ENCODE measurements around the gene RGS1.

Gene RGS1

GRCh38 chr1:192545896-192546521, 29.6 kb upstream of the RGS1 start:
- peaks cover 2% of the 10 kb centered on the region for H3K36me3 Mint-ChIP-seq (ENCODE audit: low read depth)
- no peak for DNase-seq (ENCODE audit: low spot score)
- peak overlapping the region; percentile 23 for H3K27ac Mint-ChIP-seq
- H3K4me3 Mint-ChIP-seq, result peak overlapping the region; percentile 64
- peaks cover 63% of the 10 kb centered on the region for H3K4me1 Mint-ChIP-seq (ENCODE audit: low read depth)
- no peaks in the 10 kb centered on the region for H3K27me3 Mint-ChIP-seq (ENCODE audit: low read depth)
- H3K9me3 Mint-ChIP-seq, result no peaks in the 10 kb centered on the region

- H3K27ac Mint-ChIP-seq, result peak overlapping the region; percentile 80
- peaks cover 2% of the 10 kb centered on the region for H3K36me3 Mint-ChIP-seq (ENCODE audit: low read depth)
- H3K9me3 Mint-ChIP-seq, result no peaks in the 10 kb centered on the region
- no peaks in the 10 kb centered on the region for H3K27me3 Mint-ChIP-seq (ENCODE audit: low read depth)
- peaks cover 59% of the 10 kb centered on the region for H3K4me1 Mint-ChIP-seq (ENCODE audit: low read depth)
- peak overlapping the region; percentile 62 for H3K4me3 Mint-ChIP-seq
- DNase-seq (ENCODE audit: low spot score), result no peak
Measured at GRCh38 chr1:192546596-192547190, 28.9 kb upstream of the RGS1 start.

GRCh38 chr1:192547501-192547900, 28.1 kb upstream of the RGS1 start:
- no peaks in the 10 kb centered on the region for H3K9me3 Mint-ChIP-seq
- no peaks in the 10 kb centered on the region for H3K27me3 Mint-ChIP-seq (ENCODE audit: low read depth)
- no peak overlapping the region for H3K27ac Mint-ChIP-seq
- H3K4me3 Mint-ChIP-seq, result no peak overlapping the region
- H3K4me1 Mint-ChIP-seq (ENCODE audit: low read depth), result peaks cover 61% of the 10 kb centered on the region
- no peak for DNase-seq (ENCODE audit: low spot score)
- H3K36me3 Mint-ChIP-seq (ENCODE audit: low read depth), result peaks cover 2% of the 10 kb centered on the region

GRCh38 chr1:192549937-192550336, 25.6 kb upstream of the RGS1 start:
- H3K27me3 Mint-ChIP-seq (ENCODE audit: low read depth), result no peaks in the 10 kb centered on the region
- H3K36me3 Mint-ChIP-seq (ENCODE audit: low read depth), result peaks cover 8% of the 10 kb centered on the region
- H3K4me1 Mint-ChIP-seq (ENCODE audit: low read depth), result peaks cover 58% of the 10 kb centered on the region
- peak overlapping the region; percentile 15 for H3K4me3 Mint-ChIP-seq
- DNase-seq (ENCODE audit: low spot score), result no peak
- H3K27ac Mint-ChIP-seq, result peak overlapping the region; percentile 52
- H3K9me3 Mint-ChIP-seq, result peaks cover 4% of the 10 kb centered on the region

- no peaks in the 10 kb centered on the region for H3K27me3 Mint-ChIP-seq (ENCODE audit: low read depth)
- DNase-seq (ENCODE audit: low spot score), result peak; percentile 25
- peaks cover 8% of the 10 kb centered on the region for H3K36me3 Mint-ChIP-seq (ENCODE audit: low read depth)
- peak overlapping the region; percentile 35 for H3K4me3 Mint-ChIP-seq
- peaks cover 4% of the 10 kb centered on the region for H3K9me3 Mint-ChIP-seq
- peak overlapping the region; percentile 70 for H3K27ac Mint-ChIP-seq
- H3K4me1 Mint-ChIP-seq (ENCODE audit: low read depth), result peaks cover 50% of the 10 kb centered on the region
Measured at GRCh38 chr1:192550922-192551534, 24.5 kb upstream of the RGS1 start.

GRCh38 chr1:192552760-192553191, 22.8 kb upstream of the RGS1 start:
- DNase-seq (ENCODE audit: low spot score), result no peak
- peaks cover 42% of the 10 kb centered on the region for H3K4me1 Mint-ChIP-seq (ENCODE audit: low read depth)
- H3K36me3 Mint-ChIP-seq (ENCODE audit: low read depth), result peaks cover 7% of the 10 kb centered on the region
- peak overlapping the region; percentile 71 for H3K27ac Mint-ChIP-seq
- H3K4me3 Mint-ChIP-seq, result peak overlapping the region; percentile 60
- H3K9me3 Mint-ChIP-seq, result peaks cover 4% of the 10 kb centered on the region
- H3K27me3 Mint-ChIP-seq (ENCODE audit: low read depth), result peaks cover 3% of the 10 kb centered on the region

GRCh38 chr1:192553741-192554140, 21.8 kb upstream of the RGS1 start:
- Mint-ChIP-seq H3K4me3 (no peak overlapping the region), H3K4me1 (ENCODE audit: low read depth) (peaks cover 42% of the 10 kb centered on the region), H3K9me3 (peaks cover 4% of the 10 kb centered on the region), H3K36me3 (ENCODE audit: low read depth) (peaks cover 7% of the 10 kb centered on the region), H3K27ac (no peak overlapping the region), H3K27me3 (ENCODE audit: low read depth) (peaks cover 3% of the 10 kb centered on the region)
- DNase-seq (ENCODE audit: low spot score), result no peak

GRCh38 chr1:192554904-192555303, 20.7 kb upstream of the RGS1 start:
- peaks cover 4% of the 10 kb centered on the region for H3K9me3 Mint-ChIP-seq
- DNase-seq (ENCODE audit: low spot score), result no peak
- H3K36me3 Mint-ChIP-seq (ENCODE audit: low read depth), result peaks cover 7% of the 10 kb centered on the region
- H3K4me1 Mint-ChIP-seq (ENCODE audit: low read depth), result peaks cover 45% of the 10 kb centered on the region
- H3K4me3 Mint-ChIP-seq, result no peak overlapping the region
- H3K27ac Mint-ChIP-seq, result no peak overlapping the region
- peaks cover 3% of the 10 kb centered on the region for H3K27me3 Mint-ChIP-seq (ENCODE audit: low read depth)

GRCh38 chr1:192555399-192555798, 20.2 kb upstream of the RGS1 start:
- Mint-ChIP-seq H3K36me3 (ENCODE audit: low read depth) (peaks cover 7% of the 10 kb centered on the region), H3K27ac (no peak overlapping the region), H3K4me3 (no peak overlapping the region), H3K9me3 (peaks cover 4% of the 10 kb centered on the region), H3K4me1 (ENCODE audit: low read depth) (peaks cover 43% of the 10 kb centered on the region), H3K27me3 (ENCODE audit: low read depth) (peaks cover 3% of the 10 kb centered on the region)
- no peak for DNase-seq (ENCODE audit: low spot score)

- peaks cover 3% of the 10 kb centered on the region for H3K27me3 Mint-ChIP-seq (ENCODE audit: low read depth)
- DNase-seq (ENCODE audit: low spot score), result no peak
- peaks cover 4% of the 10 kb centered on the region for H3K9me3 Mint-ChIP-seq
- no peak overlapping the region for H3K27ac Mint-ChIP-seq
- peaks cover 2% of the 10 kb centered on the region for H3K36me3 Mint-ChIP-seq (ENCODE audit: low read depth)
- H3K4me1 Mint-ChIP-seq (ENCODE audit: low read depth), result peaks cover 33% of the 10 kb centered on the region
- H3K4me3 Mint-ChIP-seq, result no peak overlapping the region
Measured at GRCh38 chr1:192557841-192558595, 17.6 kb upstream of the RGS1 start.

- Mint-ChIP-seq H3K27ac (peak overlapping the region; percentile 20), H3K4me1 (ENCODE audit: low read depth) (peaks cover 24% of the 10 kb centered on the region), H3K4me3 (no peak overlapping the region)
Measured at GRCh38 chr1:192559115-192560006, 16.2 kb upstream of the RGS1 start.

GRCh38 chr1:192561301-192561700, 14.3 kb upstream of the RGS1 start:
- H3K27ac Mint-ChIP-seq, result no peak overlapping the region
- H3K4me3 Mint-ChIP-seq, result no peak overlapping the region
- H3K4me1 Mint-ChIP-seq (ENCODE audit: low read depth), result peaks cover 32% of the 10 kb centered on the region
- DNase-seq (ENCODE audit: low spot score), result no peak
- peaks cover 2% of the 10 kb centered on the region for H3K27me3 Mint-ChIP-seq (ENCODE audit: low read depth)
- H3K9me3 Mint-ChIP-seq, result no peaks in the 10 kb centered on the region
- peaks cover 8% of the 10 kb centered on the region for H3K36me3 Mint-ChIP-seq (ENCODE audit: low read depth)

More at GRCh38 chr1:192559115-192560006, 16.2 kb upstream of the RGS1 start:
- H3K9me3 Mint-ChIP-seq, result peaks cover 4% of the 10 kb centered on the region
- peaks cover 3% of the 10 kb centered on the region for H3K27me3 Mint-ChIP-seq (ENCODE audit: low read depth)
- DNase-seq (ENCODE audit: low spot score), result no peak
- no peaks in the 10 kb centered on the region for H3K36me3 Mint-ChIP-seq (ENCODE audit: low read depth)

- H3K4me1 Mint-ChIP-seq (ENCODE audit: low read depth), result peaks cover 43% of the 10 kb centered on the region
Measured at GRCh38 chr1:192563129-192563528, 12.4 kb upstream of the RGS1 start.

More at GRCh38 chr1:192563129-192563528, 12.4 kb upstream of the RGS1 start:
- Mint-ChIP-seq H3K27me3 (ENCODE audit: low read depth) (no peaks in the 10 kb centered on the region), H3K36me3 (ENCODE audit: low read depth) (peaks cover 8% of the 10 kb centered on the region), H3K4me3 (no peak overlapping the region), H3K9me3 (no peaks in the 10 kb centered on the region), H3K27ac (no peak overlapping the region)
- no peak for DNase-seq (ENCODE audit: low spot score)

Measured in T-helper 2 cell treated with Interferon-gamma antibody and Interleukin-4, amounts not matched to agents 5 μg/mL and 100 μg/mL, for 36 hours (primary cell).